ENCODE results near the gene HHIPL1.

The HHIPL1 gene

DNA sequence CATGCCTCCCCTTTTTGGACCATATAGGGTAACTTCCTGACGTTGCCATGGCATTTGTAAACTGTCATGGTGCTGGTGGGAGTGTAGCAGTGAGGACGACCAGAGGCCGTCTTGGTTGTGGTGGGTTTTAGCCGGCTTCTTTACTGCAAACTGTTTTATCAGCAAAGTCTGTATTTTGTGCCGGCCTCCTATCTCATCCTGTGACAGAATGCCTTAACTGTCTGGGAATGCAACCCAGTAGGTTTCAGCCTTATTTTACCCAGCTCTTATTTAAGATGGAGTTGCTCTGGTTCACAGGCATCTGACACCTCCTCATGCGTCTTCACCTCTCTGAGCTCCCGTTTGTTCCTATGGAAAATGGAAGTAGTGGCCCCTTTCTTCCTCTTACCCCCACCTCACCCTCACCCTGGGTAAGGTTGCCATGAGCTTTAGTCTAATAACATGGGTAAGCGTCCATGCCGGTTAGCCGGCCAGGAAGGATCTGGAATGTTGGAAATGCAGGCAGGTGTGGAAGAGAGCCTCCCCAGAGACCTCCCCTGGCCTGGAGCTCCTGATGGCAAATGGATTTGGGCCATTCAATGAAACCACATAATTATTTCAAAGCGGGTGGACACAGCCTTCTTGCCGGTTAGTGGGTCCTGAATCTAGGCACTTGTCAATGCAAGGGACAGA is 18.6 kb downstream of the HHIPL1 start:
- no peak for DNase-seq

DNA sequence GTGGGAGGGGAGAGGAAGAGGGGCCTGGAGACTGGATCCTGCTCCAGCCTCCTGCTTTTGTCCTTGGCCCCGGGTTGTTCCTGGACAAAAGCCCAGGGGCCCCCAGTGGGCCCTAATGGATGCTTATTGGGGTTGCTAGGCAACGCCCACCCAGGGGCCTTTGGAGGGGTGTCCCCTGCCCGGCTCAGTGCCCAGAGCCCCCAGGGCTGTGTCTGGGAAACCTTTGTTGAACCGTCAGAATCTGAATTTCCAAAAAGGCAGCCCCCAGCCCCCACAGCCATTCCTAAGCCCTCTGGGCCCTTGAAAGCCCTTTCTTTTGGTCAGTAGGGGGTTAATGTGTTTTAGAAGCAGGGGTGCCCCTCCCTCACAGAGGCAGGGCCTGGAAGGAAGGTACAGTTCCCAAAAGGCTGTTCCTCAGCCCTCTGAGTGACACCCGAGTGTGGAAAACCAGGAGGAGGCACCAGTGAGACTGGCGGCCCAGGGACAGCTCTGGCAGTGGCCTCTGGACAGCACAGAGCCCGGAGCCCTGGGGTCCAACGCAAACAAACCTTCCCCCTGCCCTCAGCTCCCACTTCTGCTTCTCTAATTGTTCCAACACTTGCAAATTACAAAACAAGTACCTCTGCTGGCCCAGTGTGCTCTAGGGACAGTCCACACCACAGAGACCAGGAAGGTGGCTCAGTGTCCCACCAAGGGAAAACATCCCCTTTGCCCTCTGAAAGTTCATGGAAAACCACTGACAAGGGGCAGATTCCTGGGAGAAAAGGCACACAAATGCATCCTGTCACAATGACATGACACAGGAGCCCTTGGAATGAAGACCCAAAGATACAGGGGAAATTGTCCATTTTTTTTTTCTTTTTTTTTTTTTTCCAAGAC is 19.4 kb downstream of the HHIPL1 start:
- no peak for DNase-seq

DNA sequence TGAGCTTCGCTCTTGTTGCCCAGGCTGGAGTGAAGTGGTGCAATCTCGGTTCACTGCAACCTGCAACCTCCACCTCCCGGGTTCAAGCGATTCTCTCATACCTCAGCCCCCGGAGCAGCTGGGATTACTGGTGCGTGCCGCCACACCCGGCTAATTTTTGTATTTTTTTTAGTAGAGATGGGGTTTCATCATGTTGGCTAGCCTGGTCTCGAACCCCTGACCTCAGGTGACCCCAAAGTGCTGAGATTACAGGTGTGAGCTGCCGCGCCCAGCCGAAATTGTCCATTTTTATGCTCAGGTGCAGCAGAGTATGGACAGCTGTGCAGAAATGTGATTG is 20.0 kb downstream of the HHIPL1 start:
- DNase-seq = no peak

DNA sequence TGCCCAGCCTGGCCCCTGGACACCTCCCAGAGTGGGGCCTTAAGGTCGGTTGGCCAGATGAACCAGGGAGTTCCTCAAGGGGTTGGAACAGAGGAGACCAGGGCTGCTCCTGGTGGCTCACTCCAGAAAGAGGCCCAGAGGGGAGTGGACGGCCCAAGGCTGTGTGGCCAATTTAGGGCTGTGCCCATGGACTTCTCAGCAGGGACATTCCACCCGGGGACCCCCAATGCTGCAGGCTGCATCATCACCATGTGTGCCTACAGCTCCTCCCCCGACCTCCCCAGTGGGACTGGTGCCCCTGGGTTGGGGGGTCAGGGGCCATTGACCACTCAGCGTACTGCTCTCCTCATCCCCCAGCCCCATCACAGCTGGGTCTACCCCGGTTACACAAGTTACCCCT is 21.6 kb downstream of the HHIPL1 start:
- DNase-seq = no peak

DNA sequence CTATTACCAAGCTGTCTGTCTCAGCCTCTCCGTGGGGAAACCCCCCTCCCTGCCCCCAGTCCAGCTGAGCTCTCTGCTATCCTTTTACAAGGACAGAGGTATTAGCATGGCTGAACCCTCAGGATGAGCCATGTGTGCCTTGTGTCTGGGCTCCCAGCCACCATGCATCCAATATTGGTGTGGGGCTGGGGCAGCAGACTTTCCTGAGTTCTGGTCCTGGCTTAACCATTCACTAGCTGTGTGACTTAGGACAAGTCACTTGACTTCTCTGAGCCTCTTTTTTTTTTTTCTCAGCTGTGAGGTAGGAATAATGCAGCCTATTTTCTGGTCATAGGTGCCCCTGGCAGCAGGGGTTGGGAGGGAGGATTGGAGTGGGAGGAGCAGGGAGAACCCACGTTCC is 22.1 kb downstream of the HHIPL1 start:
- DNase-seq = no peak

DNA sequence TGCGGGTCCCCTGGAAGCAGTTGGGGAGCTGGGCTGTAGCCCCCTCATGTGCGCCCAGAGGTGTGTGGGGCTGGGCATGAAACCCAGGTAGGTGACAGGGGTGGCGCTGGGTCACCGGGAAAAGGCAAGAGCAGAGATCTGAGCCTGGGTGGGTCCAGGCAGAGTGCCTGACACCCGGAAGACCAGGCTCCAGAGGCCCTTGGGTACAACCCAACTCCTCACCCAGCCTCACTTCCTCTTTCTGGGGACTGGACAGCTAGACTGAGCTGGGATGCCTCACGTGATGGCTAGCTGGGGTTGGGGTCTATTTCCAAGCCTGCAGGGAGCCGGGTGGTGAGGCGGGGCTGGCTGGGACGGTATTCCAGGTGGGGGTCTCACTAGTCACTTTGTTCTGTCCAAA is 22.9 kb downstream of the HHIPL1 start:
- DNase-seq = no peak

DNA sequence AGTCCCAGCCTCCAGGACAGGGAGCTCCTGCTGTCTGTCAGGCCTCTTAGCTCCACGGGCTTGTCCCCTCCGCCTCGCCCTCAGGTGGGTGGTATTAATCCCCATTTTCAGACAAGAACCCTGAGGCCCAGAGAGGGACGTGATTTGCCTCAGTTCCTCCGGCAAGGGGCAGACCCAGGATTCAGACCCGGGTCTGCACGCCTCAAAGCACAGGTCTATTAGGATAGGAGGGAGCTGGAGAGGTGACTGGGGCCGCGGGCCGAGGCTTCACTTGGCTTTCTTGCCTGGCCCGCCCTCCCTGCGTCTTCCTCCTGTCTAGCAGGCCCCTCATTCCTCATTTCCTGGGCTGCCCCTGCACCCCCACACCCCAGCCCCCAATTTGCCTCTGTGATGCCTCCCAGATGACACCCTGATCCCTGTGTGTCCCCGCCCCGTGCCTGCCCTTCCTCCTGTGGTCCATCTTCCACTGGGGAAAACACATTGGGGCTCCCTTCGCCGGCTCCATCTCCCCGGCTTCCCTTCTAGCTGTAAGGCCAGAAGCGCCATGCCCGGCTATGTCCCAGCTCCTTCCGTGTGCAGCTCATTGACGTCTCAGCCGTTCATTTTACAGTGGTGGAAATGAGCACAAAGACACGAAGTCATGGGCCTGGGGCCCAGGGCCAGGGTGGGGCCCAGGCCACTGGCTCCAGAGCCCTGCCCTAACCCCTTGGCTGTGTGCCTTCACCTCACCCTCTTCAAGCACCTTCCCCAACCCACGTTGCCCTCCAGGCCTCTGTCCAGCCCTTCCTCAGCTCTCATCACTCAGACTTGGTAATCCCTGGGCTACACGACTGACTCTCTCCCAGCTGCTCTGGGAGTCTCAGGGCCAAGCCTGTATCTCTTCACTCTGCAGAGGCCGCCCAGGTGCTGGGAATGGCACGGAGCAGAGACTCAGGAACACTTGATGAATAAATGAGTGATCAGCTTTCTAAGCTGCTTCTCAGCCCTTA is 23.7 kb downstream of the HHIPL1 start:
- no peak for DNase-seq

DNA sequence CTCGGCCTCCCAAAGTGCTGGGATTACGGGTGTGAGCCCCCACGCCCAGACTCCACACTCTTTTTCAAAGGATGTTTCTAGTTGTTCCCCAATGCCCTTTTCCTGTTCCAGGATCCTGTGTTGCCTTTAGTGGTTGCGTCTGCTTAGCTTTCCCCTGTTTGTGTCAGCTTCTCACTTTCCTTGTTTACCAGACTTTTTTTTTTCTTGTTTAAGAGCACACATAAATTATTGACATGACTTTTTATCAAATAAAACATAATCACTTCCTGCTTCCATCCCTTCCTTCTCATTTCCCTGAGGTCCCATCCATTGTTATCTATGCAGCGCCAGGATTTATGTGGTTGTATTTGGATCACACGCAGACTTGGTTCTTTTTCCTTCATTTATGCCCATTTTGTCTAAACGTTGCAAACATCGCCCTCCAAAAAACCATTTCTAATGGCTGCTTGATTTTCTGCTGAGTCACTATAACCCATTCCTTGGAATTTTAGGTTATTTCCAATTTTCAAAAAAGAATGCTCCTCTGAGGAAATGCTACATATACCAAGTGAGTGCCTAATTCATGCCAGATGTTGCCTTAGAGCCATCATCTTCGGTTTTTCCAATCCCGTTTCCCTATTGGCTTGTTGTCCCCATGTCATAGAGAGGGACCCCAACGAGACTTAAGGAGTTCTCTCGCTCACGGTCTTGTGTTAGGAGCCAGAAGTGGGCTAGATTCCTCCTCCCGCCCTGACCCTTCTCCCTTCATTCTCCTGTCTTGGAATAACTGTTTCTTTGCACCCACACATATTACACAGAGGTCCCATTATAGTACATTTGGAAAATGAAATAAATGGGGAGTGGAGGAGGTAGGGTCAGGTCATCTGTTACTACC is 25.7 kb downstream of the HHIPL1 start:
- DNase-seq = no peak

DNA sequence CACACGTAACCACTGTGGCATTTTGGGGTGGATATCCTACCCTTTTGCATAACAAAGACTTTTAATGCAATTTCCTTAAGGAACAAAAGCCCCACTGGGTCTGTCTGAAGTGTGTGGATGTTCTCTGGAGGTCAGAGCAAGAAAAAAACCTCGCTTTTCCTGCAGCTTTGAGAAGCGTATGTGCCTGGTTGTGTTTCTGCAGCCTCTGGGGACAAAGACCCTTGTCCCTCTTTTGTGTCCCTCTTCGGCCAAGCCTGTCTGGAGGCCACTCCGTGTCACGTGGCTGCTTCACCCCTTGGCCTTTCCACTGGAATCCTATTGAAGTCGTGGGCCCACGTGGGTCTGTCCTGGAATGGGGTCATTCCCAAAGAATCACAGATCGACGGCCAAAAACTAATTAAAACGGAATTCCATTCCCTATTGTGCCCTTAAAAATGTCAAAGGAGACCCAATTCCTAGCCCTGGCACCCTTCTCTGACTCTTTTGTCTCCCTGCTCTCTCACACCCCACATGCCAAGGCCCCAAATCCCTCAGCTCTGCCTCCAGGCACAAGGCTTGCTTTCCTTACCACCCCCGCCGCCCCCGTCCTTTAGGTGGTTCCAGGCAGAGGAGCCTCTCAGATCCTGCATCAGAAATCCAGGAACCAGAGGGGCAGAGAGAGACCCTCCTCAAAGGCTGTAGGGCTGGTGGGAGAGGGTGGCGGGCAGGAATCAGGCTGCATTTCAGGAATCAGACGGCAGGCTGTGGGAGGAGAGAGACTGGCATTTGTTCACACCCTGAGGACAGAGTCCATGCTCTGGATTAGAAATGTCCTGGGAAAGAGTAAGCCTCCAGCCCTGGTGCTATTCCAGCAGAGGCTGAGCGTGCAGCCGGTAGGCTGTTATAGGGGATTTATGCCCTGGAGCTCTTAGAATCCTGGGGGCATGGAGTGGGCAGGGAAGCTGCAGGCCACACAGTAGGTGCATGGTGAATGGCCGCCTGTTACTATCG is 26.6 kb downstream of the HHIPL1 start:
- DNase-seq = no peak

DNA sequence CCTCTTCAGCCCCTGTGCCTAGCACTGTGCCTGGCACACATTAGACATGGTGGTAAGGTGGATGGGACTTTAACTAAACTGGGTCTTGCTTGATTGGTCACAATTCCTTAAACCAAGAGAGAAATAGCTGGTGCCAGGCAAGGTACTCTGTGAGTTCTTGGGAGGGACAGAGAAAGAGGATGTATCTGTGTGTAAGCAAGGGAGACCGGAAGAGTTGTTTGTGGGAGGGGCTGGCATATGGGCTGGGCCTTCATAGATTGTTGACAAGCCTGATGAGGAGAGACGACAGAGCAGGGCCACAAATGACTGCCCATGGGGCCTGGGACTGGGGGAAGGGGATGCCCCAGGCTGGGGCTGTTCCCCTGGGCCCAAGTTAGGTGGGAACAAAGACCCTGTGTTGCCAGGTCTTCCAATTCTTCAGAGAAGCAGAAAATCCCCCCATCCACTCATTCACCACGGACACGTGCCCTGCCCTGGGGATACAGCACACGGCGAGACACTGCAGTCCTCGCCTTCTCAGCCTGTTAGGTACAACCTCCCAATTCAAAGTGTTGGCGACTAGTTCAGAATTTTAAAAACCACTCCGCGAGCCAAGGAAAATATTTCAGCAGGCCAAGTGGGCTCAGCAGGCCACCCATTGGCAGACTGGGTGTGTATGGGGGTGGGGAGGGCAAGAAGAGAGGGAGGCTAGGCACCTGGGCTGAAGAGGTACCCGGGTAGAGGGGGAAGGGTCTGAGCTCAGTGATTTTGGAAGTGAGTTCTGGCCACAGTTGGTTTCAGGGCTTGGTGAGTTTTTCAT is 27.8 kb downstream of the HHIPL1 start:
- DNase-seq = no peak

DNA sequence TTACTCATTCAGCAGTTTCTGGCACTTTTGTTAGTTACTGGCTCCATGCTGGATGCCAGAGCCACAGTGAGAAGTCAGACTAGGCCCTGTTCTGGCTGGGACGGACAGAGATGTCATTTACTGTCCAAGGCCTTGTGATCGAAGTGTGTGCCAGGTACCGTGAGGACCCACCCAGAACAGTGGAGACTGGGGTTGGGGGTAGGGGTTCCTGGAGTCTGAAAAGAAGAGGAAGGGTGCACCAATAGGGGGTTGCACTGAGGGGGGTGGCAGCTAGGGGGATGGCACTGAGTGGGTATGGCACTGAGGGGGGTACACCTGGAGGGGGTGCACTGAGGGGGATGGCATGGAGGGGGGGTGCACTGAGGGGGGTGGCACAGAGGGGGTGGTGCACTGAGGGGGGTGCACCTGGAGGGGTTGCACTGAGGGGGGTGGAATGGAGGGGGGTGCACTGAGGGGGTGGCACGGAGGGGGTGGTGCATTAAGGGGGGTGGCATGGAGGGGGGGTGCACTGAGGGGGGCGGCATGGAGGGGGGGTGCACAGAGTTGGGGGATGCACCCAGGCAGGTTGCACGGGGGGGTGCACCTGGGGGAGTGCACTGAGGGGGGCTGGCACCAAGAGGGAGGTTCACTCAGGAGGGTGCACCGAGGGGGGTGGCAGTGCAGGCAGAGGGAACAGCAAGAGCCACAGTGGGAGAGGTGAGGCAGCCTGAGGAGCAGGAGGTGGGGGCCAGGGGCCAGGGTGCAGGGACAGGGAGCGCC is 28.6 kb downstream of the HHIPL1 start:
- no peak for DNase-seq

DNA sequence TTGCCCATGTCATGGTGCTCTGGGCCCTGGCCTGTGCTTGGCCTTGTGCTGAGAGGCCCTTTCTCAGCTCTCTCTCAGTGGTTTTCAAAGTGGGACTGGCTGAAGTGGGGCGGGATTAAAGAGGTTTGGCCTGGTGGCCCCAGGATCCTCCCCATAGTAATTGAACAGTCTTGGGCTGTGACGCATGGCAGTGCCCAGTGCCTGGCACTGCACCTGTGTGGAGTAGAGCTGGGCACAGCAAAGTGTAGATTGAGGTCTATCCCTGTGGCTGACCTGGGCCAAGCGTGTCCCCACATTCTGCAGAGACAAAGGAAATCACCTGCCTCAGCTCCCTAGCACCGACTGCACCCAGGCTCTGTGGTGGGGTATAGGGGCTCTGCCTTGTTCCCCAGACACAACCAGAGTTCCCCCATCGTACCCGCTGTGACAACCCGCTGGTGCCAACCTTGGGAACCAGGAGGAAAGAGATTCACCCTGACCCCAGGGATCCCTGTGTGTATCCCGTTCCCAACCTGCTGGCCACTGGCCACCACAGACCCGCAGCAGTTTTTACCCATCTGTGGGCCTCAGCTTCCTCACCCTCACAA is 29.2 kb downstream of the HHIPL1 start:
- no peak for DNase-seq

DNA sequence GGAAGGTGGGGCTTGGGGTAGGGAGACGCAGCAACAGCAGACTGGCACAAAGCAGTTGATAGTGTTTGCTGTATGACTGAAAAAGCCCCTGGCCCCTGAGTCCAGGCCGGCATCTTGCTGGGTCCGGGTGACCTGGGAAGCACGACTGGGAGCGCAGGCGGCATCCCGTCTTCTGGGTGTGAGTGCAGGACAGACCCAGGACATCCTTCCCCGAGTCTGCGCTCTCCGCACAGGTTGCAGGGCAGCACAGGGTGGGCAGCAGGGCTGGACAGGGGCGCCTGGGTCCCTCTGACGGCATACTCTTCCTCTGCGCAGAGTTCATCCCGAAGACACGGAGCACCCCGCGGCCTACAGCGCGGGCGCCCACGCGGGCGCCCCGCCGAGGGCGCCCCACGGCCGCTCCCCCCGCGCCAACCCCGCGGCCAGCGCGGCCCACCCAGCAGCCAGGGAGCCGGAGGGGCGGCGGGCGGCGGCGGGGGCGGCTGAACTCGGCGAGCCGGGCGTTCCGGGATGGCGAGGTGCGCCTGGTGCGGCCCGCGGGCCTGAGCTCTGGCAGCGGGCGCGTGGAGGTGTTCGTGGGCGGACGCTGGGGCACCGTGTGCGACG is 29.9 kb downstream of the HHIPL1 start:
- DNase-seq = no peak

DNA sequence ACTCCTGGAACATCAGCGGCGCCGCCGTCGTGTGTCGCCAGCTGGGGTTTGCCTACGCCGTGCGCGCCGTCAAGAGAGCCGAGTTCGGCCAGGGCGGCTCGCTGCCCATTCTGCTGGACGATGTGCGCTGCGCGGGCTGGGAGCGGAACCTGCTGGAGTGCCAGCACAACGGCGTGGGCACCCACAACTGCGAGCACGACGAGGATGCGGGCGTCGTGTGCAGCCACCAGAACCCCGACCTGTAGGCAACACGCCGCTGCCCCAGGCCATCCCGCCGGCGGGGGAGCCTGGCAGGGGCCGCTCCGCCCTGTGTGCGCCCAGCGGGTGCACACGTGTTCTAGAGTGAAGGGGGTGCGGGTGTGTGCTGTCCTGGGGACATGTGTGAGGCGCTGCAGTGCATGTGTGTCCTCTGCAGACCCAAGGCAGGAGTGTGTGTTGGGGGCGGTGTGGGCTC is 30.5 kb downstream of the HHIPL1 start:
- DNase-seq = no peak

DNA sequence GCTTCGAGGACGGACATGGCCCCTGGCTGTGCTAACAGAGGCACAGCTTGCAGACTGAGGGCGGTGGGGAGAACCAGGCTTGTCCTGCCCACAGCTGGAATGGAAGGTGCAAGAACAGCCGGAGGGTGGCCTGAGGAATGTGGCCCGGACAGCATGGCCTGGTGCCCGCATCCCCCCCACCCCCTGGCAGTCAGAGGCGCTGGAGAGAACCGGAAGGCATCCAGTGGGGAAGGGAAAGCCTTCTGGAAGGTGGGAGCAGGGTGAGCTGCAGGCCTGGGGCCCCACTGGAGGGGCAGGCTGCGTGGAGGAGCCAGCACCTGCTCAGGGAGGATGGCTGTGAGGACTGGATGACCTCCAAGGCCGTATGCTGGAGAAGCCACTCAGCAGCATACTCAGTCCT is 31.0 kb downstream of the HHIPL1 start:
- DNase-seq = no peak

DNA sequence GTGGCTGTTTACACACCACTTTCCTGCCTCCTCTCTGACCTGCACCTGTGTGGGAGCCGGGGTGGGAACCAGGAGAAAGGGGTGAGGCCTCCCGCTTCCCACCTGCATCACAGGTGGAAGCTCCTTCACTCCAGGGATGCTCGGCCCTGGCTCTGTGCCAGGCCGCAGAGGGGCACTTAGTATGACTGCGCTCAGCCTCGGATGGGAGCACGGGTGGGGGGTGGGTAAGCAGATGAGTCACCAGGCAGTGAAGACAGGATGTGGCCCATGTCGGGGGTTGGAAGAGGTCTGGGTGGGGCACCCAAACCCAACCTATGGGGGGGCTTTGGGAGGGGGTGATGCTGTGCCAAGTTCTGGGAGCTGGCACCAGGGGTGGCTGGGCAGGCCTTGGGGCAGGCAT is 31.7 kb downstream of the HHIPL1 start:
- DNase-seq = peak; percentile 29

DNA sequence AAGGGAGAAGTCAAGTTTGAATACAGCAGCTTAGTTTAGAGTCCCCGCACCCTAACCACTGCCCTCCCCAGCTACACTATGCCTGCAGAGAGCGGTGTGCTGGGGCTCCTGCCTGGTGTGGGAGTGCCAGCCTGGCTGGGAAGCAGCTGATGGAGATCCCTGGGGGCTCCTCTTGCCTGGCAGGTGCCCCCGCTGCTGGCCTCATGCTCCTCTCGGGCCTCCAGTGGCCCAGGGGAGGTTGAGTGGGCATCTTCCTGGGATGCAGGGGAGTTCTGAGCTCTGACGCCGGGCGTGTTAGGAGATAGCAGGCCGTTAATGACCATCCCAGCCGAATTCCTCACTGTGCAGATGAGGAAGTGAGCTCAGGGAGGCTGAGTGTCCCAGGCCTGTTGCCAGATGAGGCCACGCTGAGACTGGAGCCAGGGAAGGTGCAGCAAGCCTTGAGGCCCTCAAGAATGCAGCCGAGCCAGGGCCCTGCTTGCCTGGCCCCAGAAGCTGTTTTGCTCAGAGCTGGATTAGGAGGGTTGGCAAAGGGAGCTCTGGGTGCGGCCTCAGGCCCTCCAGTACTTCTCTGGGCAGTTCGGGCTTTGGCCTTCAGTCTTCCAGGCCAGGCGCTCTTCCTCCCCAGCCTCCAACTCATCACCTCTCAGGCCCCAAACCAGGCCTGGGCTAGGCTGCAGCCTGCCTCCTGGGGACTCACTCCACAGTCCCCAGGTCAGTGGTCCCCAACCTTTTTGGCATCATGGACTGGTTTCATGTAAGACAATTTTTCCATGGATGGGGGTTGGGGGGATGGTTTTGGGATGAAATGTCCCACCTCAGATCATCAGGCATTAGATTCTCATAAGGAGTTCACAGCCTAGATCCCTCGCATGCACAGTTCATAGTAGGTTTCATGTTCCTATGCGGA is 32.6 kb downstream of the HHIPL1 start:
- DNase-seq = no peak

All from activated gamma-delta T cell treated with Interleukin-2 at 50 U/mL for 16 hours (primary cell).